NCI-H2107 (cell line): ENCODE results near the gene MSI2.
A peak's percentile ranks its signal among the peaks of the same experiment; 100 is the strongest.

Experiments used
- DNase-seq: peaks from one replicate; lab custom pipeline; 2025; lab: John Stamatoyannopoulos, UW

Gene MSI2

GRCh38 chr17:57395721-57396321, 139.5 kb downstream of the MSI2 start:
- DNase-seq = no peak

- DNase-seq = peak; percentile 58
Observed at GRCh38 chr17:57396511-57396921, 140.2 kb downstream of the MSI2 start.

- no peak for DNase-seq
Observed at GRCh38 chr17:57397402-57397801, 141.1 kb downstream of the MSI2 start.

- no peak for DNase-seq
Observed at GRCh38 chr17:57399690-57400089, 143.4 kb downstream of the MSI2 start.

- DNase-seq = no peak
Observed at GRCh38 chr17:57400648-57401047, 144.3 kb downstream of the MSI2 start.

- no peak for DNase-seq
Observed at GRCh38 chr17:57401556-57402488, 145.5 kb downstream of the MSI2 start.

- no peak for DNase-seq
Observed at GRCh38 chr17:57402681-57403180, 146.4 kb downstream of the MSI2 start.

- no peak for DNase-seq
Observed at GRCh38 chr17:57403236-57403635, 146.9 kb downstream of the MSI2 start.

GRCh38 chr17:57404073-57404472, 147.8 kb downstream of the MSI2 start:
- no peak for DNase-seq

- DNase-seq = no peak
Observed at GRCh38 chr17:57404795-57405490, 148.6 kb downstream of the MSI2 start.

GRCh38 chr17:57405491-57406072, 149.3 kb downstream of the MSI2 start:
- DNase-seq = no peak

GRCh38 chr17:57406131-57406980, 150.0 kb downstream of the MSI2 start:
- no peak for DNase-seq

- no peak for DNase-seq
Observed at GRCh38 chr17:57406981-57407286, 150.6 kb downstream of the MSI2 start.

- peak; percentile 69 for DNase-seq
Observed at GRCh38 chr17:57407287-57408070, 151.2 kb downstream of the MSI2 start.

- peak; percentile 89 for DNase-seq
Observed at GRCh38 chr17:57408071-57408811, 151.9 kb downstream of the MSI2 start.

- no peak for DNase-seq
Observed at GRCh38 chr17:57410169-57410568, 153.8 kb downstream of the MSI2 start.

GRCh38 chr17:57412520-57413096, 156.3 kb downstream of the MSI2 start:
- DNase-seq = no peak

- DNase-seq = no peak
Observed at GRCh38 chr17:57413848-57414651, 157.7 kb downstream of the MSI2 start.

GRCh38 chr17:57415751-57416207, 159.5 kb downstream of the MSI2 start:
- DNase-seq = no peak
